ENCODE data around the gene RHBDL1.

The RHBDL1 gene

DNA sequence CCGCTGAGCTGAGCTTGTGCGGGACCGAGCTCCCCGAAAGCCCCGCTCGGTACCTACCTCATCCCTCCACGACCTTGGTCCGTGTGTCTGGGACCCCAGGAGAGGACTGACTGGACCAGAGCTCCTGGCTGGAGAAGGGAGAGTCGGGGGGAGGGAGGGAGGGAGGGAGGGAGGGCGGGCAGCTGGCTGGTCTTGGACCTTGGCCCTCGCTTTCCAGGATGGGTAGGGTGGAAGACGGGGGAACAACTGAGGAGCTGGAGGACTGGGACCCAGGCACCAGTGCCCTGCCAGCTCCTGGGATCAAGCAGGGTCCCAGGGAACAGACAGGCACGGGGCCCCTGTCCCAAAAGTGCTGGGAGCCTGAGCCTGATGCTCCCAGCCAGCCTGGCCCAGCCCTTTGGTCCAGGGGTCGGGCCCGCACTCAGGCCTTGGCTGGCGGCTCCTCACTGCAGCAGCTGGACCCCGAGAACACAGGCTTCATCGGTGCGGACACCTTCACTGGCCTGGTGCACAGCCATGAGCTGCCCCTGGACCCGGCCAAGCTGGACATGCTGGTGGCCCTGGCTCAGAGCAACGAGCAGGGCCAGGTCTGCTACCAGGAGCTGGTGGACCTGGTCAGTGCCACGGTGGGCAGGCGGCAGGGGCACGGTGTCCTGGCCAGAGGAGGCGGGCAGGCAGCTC lies 553 bp downstream of the RHBDL1 start:
- no peak for DNase-seq

DNA sequence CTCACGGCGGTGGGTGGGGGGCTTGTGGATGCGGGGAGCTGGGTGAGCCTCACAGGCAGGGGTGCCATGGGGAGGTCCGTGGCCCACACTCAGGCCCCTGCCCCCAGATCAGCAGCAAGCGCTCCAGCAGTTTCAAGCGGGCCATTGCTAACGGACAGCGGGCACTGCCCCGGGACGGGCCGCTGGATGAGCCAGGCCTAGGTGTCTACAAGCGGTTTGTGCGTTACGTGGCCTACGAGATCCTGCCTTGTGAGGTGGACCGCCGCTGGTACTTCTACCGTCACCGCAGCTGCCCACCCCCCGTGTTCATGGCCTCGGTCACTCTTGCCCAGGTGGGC lies 1.1 kb downstream of the RHBDL1 start:
- no peak for DNase-seq

DNA sequence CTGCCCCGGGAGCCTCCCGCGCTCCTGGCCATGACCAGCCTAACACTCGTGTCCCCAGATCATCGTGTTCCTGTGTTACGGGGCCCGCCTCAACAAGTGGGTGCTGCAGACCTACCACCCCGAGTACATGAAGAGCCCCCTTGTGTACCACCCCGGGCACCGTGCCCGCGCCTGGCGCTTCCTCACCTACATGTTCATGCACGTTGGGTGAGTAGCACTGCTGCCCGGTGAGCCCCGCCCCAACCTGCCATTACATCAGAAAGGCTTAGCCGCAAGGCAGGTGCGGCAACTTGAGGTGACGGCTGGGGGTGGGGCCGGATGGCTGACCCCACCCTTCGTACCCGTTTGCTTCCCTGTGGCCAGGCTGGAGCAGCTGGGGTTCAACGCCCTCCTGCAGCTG lies 1.4 kb downstream of the RHBDL1 start:
- peak; percentile 82 for DNase-seq

DNA sequence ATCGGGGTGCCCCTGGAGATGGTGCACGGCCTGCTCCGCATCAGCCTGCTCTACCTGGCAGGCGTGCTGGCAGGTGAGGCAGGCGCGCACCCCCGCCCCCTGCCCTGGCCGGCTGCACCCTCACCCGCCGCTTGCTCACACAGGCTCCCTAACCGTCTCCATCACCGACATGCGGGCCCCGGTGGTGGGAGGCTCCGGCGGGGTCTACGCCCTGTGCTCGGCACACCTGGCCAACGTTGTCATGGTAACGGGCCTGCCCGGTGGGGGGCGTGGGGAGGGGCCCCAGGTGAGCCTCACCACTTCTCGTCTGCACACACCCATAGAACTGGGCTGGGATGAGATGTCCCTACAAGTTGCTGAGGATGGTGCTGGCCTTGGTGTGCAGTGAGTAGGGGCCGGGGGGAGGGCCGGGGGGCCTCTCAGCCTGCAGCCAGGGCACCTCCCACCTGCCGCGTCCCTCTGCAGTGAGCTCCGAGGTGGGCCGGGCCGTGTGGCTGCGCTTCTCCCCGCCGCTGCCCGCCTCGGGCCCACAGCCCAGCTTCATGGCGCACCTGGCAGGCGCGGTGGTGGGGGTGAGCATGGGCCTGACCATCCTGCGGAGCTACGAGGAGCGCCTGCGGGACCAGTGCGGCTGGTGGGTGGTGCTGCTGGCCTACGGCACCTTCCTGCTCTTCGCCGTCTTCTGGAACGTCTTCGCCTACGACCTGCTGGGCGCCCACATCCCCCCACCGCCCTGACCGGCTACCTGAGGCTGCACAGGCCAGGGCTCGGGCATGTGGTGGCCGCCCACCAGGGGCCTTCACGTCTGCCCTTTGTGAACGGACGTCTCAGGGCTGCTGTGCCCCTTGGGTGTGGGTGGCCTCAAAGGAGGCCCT lies 2.1 kb downstream of the RHBDL1 start:
- DNase-seq, result no peak

DNA sequence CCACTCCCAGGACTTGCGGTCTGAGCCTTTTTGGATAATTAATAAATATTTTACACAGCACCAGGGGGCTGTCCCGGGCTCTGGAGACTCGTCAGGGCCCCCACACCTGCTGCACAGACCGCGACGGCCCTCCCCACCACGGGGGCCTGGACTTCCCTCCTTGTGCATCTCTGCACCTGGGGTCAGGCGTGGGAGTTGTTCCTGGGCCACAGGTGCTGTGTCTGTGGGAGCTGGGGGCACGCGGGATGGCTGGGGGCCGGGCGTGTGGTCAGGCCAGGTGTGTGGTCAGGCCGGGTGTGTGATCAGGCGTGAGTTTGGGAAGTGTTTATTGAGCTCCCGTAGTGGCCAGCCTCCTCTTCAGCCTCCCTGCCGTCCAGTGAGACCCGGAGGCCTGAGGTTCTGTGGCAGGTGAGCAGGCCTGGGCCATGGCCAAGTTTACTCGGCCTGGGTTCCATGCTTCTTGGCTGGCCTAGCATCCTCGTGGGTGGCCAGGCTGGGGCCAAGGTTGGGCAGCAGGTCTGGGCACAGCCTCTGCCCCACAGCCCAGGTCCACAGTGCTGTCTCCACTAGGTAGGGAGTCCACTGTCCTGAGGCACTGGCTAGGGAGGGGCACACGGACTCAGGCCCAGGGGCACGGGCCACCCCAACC lies 2.9 kb downstream of the RHBDL1 start:
- DNase-seq, result no peak

DNA sequence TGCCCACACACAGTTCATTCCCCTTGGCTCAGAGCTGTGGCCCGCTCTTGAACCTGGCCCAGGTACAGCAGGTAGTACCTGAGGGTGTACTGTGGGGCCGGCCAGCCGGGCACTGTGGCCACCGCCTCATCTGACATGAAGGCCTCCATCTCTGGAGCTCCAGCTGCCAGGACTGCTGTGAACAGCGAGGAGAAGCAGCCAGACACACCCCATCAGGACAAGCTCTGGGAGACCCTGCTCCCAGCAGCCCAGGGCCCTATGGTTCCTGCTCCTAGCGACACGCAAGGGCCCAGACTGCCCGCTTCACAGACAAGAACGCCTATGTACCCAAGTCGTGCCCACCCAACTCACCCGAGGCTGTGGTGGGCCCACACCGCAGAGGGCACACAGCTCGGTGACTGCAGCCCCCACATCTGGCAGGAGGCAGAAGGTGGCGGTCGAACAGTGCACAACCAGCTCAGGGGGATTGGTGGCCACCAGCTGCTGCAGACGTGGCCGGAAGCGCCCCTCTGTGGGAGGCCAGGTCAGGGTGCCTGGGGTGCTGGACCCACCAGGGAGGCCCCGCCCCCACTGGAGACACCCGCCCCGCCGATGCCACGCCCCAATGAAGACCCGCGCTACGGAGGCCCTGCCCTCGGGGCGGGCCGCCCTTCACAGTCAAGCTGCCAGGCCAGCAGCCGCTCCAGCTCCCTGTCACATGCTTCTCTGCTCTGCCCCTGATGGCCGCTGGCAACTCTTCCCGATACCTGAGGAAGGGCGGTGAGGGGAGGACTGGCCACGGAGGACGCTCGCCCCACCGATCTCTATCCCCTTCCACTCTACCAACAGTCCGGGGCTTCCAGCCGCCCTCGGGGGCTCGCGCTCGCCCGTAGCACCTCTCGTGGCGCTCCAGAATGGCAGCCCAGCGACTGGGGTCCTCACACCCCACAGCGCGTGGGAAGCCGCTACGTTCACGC lies 3.7 kb downstream of the RHBDL1 start:
- no peak for DNase-seq

DNA sequence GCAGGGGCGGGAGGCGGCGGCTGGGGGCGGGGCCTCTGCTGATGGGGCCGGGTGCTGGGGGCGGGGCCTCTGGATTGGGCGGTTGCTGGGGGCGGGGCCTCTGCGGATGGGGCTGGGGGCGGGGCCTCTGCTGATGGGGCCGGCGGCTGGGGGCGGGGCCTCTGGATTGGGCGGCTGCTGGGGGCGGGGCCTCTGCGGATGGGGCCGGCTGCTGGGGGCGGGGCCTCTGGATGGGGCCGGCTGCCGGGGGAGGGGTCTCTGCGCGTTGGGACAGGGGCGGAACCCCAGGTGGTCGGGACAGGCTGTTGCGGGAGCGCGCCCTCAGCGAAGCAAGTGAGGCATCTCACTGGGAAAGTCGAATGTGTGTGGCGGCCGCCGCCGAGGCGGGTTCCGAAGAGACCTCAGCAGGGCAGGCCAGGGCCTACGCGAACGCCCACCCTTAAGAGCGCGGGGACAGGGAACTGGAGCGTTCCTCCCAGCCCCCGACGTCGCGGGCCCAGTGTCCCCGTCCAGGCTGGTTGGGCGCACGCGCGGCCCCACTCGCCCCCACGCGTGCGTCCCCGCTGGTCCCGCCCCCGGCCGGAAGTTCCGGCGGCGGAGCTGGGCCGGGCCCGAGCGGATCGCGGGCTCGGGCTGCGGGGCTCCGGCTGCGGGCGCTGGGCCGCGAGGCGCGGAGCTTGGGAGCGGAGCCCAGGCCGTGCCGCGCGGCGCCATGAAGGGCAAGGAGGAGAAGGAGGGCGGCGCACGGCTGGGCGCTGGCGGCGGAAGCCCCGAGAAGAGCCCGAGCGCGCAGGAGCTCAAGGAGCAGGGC lies 4.5 kb downstream of the RHBDL1 start, which contains the start of gene STUB1:
Gene STUB1 (plus strand): TSS at position 597 of the 811 bp plus-strand sequence. CDS start 116 bp downstream, at position 713.
- DNase-seq, result peak; percentile 65

DNA sequence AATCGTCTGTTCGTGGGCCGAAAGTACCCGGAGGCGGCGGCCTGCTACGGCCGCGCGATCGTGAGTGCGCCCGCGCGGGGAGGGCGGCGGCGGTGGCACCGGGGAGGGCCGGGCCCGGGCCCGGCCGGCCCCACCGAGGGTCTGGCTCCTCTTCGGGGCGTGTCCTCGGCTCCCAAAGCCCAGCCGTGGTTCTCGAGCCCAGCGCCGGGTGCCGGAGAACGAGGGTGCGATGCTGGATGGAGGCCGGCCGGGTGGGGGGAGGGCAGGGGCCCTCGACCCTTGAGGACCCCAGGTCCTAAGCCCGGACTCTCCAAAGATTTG lies 5.1 kb downstream of the RHBDL1 start:
- DNase-seq, result no peak

DNA sequence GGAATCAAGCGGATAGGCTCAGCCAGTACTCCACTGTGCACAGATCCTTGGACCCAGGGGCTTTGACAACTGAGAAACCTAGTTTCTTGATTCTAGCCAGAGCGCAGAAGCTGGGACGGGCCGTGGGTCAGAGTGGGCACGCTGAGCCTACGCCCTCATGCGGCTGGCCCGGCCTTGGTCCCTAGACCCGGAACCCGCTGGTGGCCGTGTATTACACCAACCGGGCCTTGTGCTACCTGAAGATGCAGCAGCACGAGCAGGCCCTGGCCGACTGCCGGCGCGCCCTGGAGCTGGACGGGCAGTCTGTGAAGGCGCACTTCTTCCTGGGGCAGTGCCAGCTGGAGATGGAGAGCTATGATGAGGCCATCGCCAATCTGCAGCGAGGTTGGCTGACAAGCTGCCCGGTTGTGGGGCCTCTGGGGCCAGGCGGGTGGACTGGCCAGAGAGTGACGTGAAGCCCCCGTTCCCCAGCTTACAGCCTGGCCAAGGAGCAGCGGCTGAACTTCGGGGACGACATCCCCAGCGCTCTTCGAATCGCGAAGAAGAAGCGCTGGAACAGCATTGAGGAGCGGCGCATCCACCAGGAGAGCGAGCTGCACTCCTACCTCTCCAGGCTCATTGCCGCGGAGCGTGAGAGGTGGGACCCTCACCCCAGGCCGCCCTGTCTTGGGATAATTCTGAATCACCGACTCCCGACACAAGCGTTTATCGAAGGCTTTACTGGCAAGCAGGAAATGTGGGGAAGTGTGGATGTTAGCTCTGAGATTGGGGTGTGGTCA lies 5.7 kb downstream of the RHBDL1 start:
- DNase-seq, result no peak

DNA sequence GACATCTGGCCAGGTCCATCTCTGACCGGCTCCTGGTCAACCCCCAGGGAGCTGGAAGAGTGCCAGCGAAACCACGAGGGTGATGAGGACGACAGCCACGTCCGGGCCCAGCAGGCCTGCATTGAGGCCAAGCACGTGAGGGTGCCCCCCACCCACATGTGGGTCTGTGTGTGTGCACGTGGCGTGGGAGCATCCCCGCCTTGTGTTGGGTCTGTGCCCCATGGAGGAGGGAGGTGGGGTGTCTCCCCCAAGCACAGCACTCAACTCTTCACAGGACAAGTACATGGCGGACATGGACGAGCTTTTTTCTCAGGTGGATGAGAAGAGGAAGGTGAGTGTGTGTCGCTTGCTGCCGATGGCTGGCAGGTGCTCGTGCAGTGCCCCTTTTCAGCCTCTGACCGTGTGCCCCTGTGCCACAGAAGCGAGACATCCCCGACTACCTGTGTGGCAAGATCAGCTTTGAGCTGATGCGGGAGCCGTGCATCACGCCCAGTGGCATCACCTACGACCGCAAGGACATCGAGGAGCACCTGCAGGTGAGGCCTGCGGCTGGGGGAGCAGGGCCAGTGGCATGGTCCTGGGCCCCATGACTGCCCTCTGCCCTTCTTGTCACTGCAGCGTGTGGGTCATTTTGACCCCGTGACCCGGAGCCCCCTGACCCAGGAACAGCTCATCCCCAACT lies 6.4 kb downstream of the RHBDL1 start:
- no peak for DNase-seq

DNA sequence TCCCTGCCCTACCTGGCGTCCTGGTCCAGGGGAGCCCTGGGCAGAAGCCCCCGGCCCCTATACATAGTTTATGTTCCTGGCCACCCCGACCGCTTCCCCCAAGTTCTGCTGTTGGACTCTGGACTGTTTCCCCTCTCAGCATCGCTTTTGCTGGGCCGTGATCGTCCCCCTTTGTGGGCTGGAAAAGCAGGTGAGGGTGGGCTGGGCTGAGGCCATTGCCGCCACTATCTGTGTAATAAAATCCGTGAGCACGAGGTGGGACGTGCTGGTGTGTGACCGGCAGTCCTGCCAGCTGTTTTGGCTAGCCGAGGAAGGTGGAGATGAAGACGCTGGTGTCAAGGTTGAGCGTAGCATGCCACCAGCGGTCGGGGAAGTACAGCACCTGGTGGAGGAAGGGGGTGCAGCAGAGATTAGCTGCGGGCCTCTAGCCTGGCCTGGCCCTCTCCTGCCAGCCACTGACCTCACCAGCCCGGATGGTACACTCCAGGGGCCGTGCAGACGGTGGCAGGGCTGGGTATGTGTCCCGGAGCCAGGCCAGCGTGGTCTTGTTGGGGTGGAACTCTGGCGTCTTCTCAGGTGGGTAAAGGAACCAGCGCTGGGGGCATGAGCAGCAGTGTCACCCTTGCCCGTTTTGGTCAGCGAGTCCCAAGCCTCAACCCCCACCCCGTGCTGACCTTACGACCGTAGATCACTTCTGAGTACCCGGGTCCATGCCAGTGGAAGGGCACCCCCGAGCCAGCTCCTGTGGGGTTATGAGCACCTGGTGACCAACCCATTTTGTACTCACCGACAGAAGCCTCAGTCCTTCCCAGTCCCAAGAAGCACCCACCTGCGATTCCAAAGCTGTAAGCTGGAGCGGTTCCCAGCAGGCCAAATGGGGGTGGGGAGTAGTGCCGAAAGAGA lies 7.3 kb downstream of the RHBDL1 start:
- no peak for DNase-seq

DNA sequence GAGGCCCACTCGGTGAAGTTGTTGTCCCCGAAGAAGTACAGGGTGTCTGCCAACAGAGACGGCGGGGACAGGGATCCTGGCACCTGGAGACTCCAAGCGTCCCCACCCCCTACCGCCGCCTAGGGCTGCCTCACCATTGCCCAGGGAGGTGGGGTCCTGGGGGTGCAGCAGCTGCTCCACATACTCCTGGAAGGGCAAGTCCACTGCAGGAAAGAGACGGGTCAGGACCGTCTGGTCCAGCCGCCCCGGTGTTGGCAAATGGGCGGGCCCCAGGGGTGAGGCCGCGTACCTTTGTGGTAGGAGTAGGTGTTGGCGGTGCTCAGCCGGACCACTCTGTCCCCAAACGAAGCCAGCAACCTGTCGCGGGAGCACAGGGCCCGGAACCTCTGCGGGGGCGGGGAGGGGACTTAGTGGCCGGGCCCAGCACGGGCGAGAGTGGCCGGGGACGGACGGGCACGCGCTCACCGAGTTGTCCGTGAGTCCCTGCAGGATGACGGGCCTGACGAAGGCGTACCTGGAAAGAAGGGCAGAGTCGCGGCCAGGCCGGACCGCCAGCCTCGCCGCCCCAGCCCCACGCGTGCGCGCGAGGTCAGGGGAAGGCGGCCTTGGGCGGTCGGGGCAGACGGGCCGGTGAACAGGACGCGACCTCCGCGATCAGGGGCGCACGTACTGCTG lies 8.1 kb downstream of the RHBDL1 start:
- no peak for DNase-seq

DNA sequence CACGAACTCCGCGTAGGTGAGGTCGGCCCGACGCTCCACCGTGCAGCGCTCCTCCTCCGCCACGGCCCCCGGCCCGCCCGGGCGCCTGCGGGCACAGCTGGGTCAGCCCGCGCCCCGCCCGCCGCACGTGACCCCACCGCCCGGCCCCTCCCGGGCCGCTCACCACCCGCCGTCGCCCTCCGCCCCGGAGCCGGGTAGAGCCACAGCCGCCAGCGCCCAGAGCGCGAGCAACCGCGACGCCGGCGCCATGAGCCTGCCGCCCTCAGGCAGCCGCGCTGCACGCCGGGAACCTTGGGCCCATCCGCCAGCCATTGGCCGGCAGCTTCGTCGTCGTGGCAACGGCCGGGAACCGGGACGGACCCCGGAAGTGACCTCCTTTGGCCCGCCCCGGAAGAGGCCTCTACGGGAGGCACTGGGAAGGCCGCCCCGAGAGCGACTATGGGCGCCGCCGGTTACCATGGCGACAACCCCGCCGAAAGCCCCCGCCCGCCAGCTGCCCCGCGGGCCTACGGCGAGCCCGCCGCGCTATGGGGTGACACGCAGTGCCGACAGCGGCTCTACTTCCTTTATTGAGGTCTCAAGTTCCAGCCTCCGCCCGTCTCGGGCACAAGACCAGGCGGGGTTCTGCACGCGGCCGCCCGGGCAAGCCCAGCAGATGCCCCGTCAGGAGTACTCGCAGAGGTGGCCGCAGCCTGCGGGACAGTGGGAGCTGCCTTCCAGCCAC lies 8.8 kb downstream of the RHBDL1 start, which contains the start of gene JMJD8:
Gene JMJD8 (minus strand): TSS at position 264 of the 724 bp plus-strand sequence. CDS start 15 bp downstream, at position 249.
- peak; percentile 90 for DNase-seq

DNA sequence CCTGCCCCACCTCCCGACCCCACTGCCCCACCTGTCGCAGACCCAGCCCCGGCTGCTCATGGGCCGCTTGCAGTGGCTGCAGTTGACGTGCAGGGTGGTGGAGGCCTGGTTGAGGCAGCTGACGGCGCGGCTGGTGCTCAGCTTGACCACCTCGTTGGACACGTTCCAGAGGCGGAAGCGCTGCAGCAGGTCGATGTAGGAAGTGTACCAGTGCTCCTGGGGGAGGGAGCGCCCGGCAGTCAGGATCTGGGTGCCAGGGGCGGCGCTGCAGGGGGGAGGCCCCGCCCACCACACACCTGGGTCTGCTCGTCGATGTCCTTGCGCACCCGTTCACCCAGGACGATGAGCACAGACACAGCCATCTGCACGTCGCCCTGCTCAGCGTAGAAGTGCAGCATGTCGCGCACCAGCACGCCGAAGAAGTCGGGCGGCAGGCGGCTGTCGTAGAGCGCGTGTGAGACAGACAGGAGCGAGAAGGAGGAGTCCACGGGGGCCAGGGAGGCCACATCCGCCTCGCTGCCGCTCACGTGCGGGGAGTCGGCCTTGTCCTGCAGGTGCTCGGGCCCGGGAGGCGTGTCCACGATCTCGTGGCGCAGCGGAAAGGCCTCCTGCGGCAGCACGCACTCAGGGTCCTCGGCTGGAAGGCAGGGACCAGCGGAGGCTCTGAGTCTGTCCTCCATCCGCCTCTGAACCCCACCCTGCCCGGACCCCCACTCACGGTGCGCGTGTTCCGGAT lies 9.7 kb downstream of the RHBDL1 start:
- DNase-seq, result peak; percentile 59

DNA sequence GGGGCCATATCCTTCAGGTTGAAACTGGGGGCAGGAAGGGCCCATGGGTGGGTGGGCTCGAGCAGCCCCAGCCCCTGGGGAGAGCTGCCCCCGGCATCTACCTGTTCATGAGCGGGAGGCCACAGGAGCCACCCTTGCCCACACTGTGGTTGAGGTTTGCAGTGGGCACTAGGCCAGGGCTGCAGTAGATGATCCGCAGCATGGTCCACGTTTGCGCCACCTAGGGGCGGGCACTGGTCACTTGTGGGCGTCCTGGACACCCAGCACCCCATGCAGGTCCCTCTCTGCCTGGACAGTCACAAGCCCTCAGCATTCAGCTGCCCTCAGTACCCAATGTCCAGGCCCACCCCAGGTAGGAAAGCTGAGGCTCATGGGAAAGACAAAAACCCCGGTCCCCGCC lies 10.5 kb downstream of the RHBDL1 start:
- DNase-seq, result no peak

DNA sequence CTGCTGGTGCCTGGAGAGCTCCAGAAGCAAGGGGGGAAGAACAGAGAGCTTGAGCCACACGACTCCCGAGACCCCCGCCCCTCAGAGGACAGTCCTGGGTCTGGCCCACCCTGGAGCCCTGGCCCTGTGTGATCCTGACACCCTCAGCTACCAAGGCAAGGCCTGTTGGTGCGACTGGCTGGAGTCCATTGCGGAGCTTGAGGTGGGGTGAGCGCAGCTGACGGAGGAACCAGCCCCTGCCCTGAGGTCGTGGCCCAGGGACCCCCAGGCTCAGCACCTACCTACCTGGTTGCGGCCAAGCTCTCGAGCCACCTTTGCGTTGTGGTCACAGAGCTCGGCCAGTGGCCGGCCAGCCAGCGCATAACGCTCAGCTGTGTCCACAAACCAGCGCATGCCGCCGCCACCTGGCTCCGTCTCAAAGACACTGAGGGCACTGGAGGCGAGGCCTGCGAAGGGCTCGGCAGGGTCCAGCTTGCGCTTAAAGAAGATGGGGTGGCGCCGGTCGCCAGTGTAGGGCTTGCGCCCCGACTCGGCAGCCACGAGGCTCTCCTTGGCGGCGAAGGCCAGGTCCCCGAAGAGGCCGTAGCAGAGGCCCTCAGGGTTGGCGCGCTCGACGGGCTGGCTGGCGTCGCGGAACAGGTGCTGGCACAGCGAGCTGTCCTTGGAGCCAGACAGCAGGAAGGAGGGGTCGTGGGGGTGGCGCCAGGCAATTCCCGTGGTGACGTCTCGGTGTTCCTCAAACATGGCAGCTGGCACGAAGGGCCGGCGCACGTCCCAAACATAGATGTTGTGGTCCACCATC lies 11.2 kb downstream of the RHBDL1 start:
- DNase-seq, result no peak
